Upper lobe of left lung (tissue), 6 donors: ENCODE data around the gene MTRF1. TPM values are rescaled to one million over a fixed set of nuclear protein-coding genes. Genes with fewer than 3 reads are reported as not detected.

Experiments
- ATAC-seq, 2 donors: fragments of 200-7000 bp; cut with Tn5 transposase; one replicate each; pipeline ENCODE4 v1.9.1; 2022; ENCODE audit warnings: mild to moderate bottlenecking in 2 of 2, moderate library complexity in 2 of 2; ENCODE audit not compliant: low FRiP score in 2 of 2
- DNase-seq, 2 donors: peaks; one replicate each; pipeline ENCODE4 v3.0.0-alpha.2; 2019 to 2020
- H3K27ac ChIP-seq, 4 donors: fragments of 200-600 bp; sonication (generic); one replicate each; pipeline ENCODE4 v1.5.1; 2016 to 2019
- H3K27me3 ChIP-seq, 4 donors: fragments of 200-600 bp; sonication (generic); one replicate each; pipeline ENCODE4 v1.5.1; 2017 to 2019
- H3K36me3 ChIP-seq, 4 donors: fragments of 200-600 bp; sonication (generic); one replicate each; pipeline ENCODE4 v1.5.1; 2016 to 2019
- H3K4me1 ChIP-seq, 4 donors: fragments of 200-600 bp; sonication (generic); one replicate each; pipeline ENCODE4 v1.5.1; 2018 to 2019
- H3K4me3 ChIP-seq, 4 donors: fragments of 200-600 bp; sonication (generic); one replicate each; pipeline ENCODE4 v1.5.1; 2017 to 2019; ENCODE audit warnings: mild to moderate bottlenecking in 2 of 4, moderate library complexity in 1 of 4
- H3K9me3 ChIP-seq, 4 donors: fragments of 200-600 bp; sonication (generic); one replicate each; pipeline ENCODE4 v1.5.1; 2018 to 2019
- CTCF ChIP-seq, 6 experiments: fragments of 450-650 bp in 4 of 6; fragments of 200-600 bp in 2 of 6; sonication (generic) in 2 of 6; IDR thresholded peaks; one replicate each; pipeline ENCODE4 v1.5.1; 2016 to 2019; ENCODE audit warnings: antibody characterized with exemption in 6 of 6
- EP300 ChIP-seq, 4 donors: sonication (generic); formaldehyde crosslinking; IDR thresholded peaks; one replicate each; pipeline ENCODE4 v1.5.1; 2017; ENCODE audit warnings: antibody characterized with exemption in 4 of 4, control low read depth in 2 of 4
- POLR2A ChIP-seq, 4 donors: fragments of 450-650 bp; IDR thresholded peaks; one replicate each; pipeline ENCODE4 v1.5.1; 2016 to 2017; ENCODE audit warnings: antibody characterized with exemption in 4 of 4, mild to moderate bottlenecking in 2 of 4
- POLR2AphosphoS5 ChIP-seq, 2 donors: sonication (generic); formaldehyde crosslinking; IDR thresholded peaks; one replicate each; pipeline ENCODE4 v1.5.1; 2017; ENCODE audit warnings: antibody characterized with exemption in 2 of 2
- WGBS, 2 donors: methylation state at CpG; one replicate each; pipeline ENCODE4 v1.1.5; 2017 to 2018; 5-methylcytosine and 5-hydroxymethylcytosine counted together
- total RNA-seq, 6 donors: library from RNA; depleted of rRNA in 4 of 6; stranded (reverse); fragments of >200 nt in 4 of 6; gene quantifications; one replicate each; pipeline versions ENCODE4 v1.1.0 to v1.2.1, GENCODE V29; 2016 to 2021
- donor health status: DM: no; HTN: no; CAD: no; lungs with moderate emphysema.
- donor health status: DM: no; HTN: yes; CAD: no; lungs with severe emphysema.

The MTRF1 gene
- total RNA-seq, 6 donors from 2014 or later = 7.8 to 35.6 (median 9.4) TPM

DNA sequence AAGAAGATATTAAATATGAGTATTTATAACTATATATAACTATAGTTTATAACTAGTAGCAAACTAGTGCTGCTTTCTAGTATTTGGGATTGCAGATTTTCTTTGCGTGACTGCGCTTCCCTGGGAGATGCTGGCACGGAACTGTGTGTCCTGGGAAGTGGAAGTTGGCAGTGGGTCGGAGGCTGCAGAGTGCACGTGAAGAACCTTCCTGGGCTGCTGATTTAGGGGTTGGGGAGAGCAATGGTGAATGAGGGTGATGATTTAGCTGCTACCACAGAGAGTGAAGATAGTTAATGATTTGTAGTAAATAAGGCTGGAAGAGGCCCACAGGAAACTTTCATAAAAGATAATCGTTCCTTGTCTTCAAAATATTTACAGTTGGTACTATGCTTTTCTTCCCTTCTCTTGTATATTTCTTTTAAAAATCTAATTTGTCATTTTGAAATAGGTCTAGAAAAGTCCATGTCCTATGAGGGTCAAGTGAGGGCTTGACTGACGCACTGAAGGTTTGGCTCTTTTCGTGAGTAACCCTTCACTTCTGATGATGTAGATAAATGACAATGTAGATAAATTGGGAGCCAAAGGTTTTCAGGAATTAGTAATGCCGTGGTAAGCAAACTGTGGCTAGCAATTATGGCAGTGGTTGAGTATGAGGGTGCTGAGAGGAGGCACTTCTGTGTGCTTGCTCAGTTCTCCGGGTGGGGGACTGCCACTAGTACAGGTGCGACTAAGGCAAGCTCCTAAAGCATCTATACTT lies 44.7 kb upstream of the MTRF1 start:
- no peak overlapping the region for H3K4me3 ChIP-seq
- peaks cover 5 to 16% (median 8%) of the 10 kb centered on the region in 4 donors for H3K4me1 ChIP-seq
- H3K27ac ChIP-seq = no peak overlapping the region
- WGBS, 2 donors = 78 to 85% methylated on average over 11 of the region's 11 CpGs
- H3K9me3 ChIP-seq = no peaks in the 10 kb centered on the region
- no peaks in the 10 kb centered on the region for H3K36me3 ChIP-seq
- no peak for ATAC-seq
- TF ChIP-seq EP300 (IDR thresholded peaks at IDR 0.05) (no peak), POLR2A (IDR thresholded peaks at IDR 0.05) (no peak), CTCF (IDR thresholded peaks at IDR 0.05) (no peak), POLR2AphosphoS5 (IDR thresholded peaks at IDR 0.05) (no peak)
- DNase-seq = no peak
- no peaks in the 10 kb centered on the region for H3K27me3 ChIP-seq

- Histone ChIP-seq H3K36me3 (no peaks in the 10 kb centered on the region), H3K4me1 (peaks cover 0 to 7% (median 1%) of the 10 kb centered on the region in 4 donors), H3K9me3 (no peaks in the 10 kb centered on the region), H3K4me3 (no peak overlapping the region), H3K27me3 (no peaks in the 10 kb centered on the region), H3K27ac (no peak overlapping the region)
- no peak for TF ChIP-seq POLR2AphosphoS5 (IDR thresholded peaks at IDR 0.05)
- TF ChIP-seq EP300 (IDR thresholded peaks at IDR 0.05) = no peak
- TF ChIP-seq CTCF (IDR thresholded peaks at IDR 0.05) = no peak
- no peak for TF ChIP-seq POLR2A (IDR thresholded peaks at IDR 0.05)
- ATAC-seq (no peak), DNase-seq (no peak)
- 86 to 91% methylated on average over 15 of the region's 15 CpGs for WGBS, 2 donors
These were observed 43.1 kb upstream of the MTRF1 start for GRCh38 chr13:41306271-41307145.

GRCh38 chr13:41304551-41304950 lies 41.2 kb upstream of the MTRF1 start:
- H3K36me3 ChIP-seq = no peaks in the 10 kb centered on the region
- ATAC-seq = no peak

DNA sequence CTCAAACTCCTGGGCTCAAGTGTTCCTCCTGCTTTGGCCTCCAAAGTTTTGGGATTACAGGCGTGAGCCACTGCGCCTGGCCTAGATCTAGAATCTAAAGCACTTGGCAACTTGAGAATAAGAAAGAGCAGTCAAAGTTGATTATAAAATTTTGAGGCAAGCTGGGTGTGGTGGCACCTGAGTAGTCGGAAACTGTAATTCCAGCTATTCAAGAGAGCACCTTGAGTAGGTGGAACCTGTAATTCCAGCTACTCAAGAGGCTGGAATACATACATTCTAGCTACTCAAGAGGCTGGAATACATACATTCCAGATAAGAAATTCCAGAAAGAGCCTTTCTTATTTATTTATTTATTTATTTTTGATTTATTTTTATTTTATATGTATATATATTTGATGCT lies 39.4 kb upstream of the MTRF1 start:
- Histone ChIP-seq H3K27ac (no peak overlapping the region), H3K27me3 (no peaks in the 10 kb centered on the region), H3K4me3 (no peak overlapping the region), H3K36me3 (no peaks in the 10 kb centered on the region), H3K4me1 (no peaks in the 10 kb centered on the region), H3K9me3 (no peaks in the 10 kb centered on the region)
- ATAC-seq = no peak
- TF ChIP-seq POLR2AphosphoS5 (IDR thresholded peaks at IDR 0.05) = no peak
- no peak for TF ChIP-seq EP300 (IDR thresholded peaks at IDR 0.05)
- no peak for TF ChIP-seq CTCF (IDR thresholded peaks at IDR 0.05)
- TF ChIP-seq POLR2A (IDR thresholded peaks at IDR 0.05) = no peak
- WGBS, 2 donors = 59 to 81% methylated on average over 3 of the region's 3 CpGs
- DNase-seq = no peak

More at GRCh38 chr13:41304551-41304950, 41.2 kb upstream of the MTRF1 start:
- Histone ChIP-seq H3K27me3 (no peaks in the 10 kb centered on the region), H3K4me3 (no peak overlapping the region), H3K4me1 (no peaks in the 10 kb centered on the region), H3K27ac (no peak overlapping the region), H3K9me3 (no peaks in the 10 kb centered on the region)
- DNase-seq = no peak
- no peak for TF ChIP-seq POLR2A (IDR thresholded peaks at IDR 0.05)
- no peak for TF ChIP-seq POLR2AphosphoS5 (IDR thresholded peaks at IDR 0.05)
- TF ChIP-seq EP300 (IDR thresholded peaks at IDR 0.05) = no peak
- TF ChIP-seq CTCF (IDR thresholded peaks at IDR 0.05) = no peak
